A549 (cell line): Measurements from ENCODE around the gene CREG2.

Experiments used
- POLR2A ChIP-seq: IDR thresholded peaks from 2 replicates; pipeline ENCODE4 v1.6.1; 2012; ENCODE audit warnings: mild to moderate bottlenecking, low read length
- RFX5 ChIP-seq: fragments of 450-650 bp; IDR thresholded peaks from 2 replicates; pipeline ENCODE4 v1.7.1; 2014; ENCODE audit warnings: antibody characterized with exemption, mild to moderate bottlenecking, moderate library complexity
- SREBF2 ChIP-seq: fragments of 450-650 bp; IDR thresholded peaks from 2 replicates; pipeline ENCODE4 v1.6.1; 2014; ENCODE audit warnings: mild to moderate bottlenecking, moderate library complexity
- TF ChIP-seq, protein P1 (sequence below): fragments of >200 bp; sonication (Bioruptor Twin); formaldehyde crosslinking; IDR thresholded peaks from 3 replicates; pipeline ENCODE4 v1.5.1; 2016
- TF ChIP-seq, protein P2 (sequence below): IDR thresholded peaks from 2 replicates; pipeline ENCODE4 v1.6.1; 2012

DNA sequence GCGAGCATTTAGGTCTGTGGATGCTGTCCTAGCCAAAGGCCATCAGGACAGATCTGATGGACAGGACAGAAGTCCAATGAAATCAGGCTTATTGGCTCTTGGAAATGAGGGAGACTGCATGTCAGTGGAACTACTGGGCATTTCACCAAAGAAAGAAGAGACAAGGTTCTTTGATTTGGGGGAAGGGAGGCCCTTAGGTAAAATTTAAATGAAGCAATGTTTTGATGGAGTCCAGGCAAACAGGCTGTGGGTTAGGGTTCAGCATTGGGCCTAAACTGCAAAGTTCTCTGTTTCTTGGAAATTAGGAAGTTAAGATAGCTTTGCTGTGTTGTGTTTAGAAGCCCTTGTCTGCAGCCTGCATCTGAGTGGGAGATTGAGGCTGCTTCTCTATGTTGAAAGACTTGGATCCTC, 47.2 kb downstream of the CREG2 start:
- TF ChIP-seq RFX5 (no peak), POLR2A (no peak), SREBF2 (no peak)
- TF ChIP-seq, protein P1, sequence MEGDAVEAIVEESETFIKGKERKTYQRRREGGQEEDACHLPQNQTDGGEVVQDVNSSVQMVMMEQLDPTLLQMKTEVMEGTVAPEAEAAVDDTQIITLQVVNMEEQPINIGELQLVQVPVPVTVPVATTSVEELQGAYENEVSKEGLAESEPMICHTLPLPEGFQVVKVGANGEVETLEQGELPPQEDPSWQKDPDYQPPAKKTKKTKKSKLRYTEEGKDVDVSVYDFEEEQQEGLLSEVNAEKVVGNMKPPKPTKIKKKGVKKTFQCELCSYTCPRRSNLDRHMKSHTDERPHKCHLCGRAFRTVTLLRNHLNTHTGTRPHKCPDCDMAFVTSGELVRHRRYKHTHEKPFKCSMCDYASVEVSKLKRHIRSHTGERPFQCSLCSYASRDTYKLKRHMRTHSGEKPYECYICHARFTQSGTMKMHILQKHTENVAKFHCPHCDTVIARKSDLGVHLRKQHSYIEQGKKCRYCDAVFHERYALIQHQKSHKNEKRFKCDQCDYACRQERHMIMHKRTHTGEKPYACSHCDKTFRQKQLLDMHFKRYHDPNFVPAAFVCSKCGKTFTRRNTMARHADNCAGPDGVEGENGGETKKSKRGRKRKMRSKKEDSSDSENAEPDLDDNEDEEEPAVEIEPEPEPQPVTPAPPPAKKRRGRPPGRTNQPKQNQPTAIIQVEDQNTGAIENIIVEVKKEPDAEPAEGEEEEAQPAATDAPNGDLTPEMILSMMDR: no peak
- TF ChIP-seq, protein P2, sequence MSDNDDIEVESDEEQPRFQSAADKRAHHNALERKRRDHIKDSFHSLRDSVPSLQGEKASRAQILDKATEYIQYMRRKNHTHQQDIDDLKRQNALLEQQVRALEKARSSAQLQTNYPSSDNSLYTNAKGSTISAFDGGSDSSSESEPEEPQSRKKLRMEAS: no peak
